Fibroblast of mammary gland (primary cell): ENCODE measurements around the gene HDAC5.

Source experiments
- DNase-seq: peaks from one replicate; pipeline ENCODE4 v3.0.0-alpha.2; 2010; ENCODE audit warnings: low read depth
- H3K4me3 ChIP-seq: 2 replicates; pipeline ENCODE4 v1.5.1; 2011; ENCODE audit warnings: low read depth, mild to moderate bottlenecking, low read length, moderate library complexity; ENCODE audit not compliant: control insufficient read depth
- TF ChIP-seq, protein P1 (sequence below): conservative IDR thresholded peaks from 2 replicates; pipeline ENCODE4 v1.5.1; 2011; ENCODE audit warnings: low read depth, low read length, inconsistent platforms; ENCODE audit not compliant: control insufficient read depth, insufficient read depth

HDAC5 gene

DNA sequence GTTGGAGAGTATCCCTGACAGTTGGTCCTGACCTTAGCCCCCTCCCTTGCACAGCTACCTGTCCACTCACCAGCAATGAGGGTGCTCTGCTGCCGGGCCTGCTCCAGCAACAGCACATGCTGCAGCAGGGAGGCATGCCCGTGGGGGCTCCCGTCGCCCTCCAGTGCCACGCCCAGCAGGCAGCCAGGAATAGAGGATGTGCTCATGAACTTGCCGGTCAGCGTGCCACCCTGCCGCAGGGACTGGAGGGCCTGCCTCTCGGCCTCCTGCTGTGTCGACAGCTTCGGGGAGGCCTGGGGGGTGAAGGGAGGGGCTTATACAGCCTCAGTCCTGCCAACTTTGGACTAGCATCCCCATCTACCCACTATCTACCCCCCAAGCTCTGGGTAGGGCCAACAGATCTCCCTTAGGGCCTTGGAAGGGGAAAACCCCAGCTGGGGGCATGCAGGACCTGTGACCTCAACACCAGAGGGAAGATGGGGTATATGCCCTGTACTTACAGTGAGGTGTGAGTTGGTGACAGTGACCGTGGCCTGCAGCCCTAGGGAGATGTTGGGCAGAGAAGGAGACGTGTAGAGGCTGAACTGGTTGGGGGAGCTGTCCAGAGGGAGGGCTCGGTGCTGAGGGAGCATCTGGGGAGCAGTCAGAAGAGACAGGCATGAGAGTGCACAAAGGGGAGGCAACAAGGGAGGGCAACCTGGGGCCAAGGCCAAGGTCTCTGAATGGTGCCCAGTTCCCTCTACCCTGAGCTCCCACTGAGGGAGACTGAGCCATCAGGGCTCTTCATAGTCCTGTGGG is 32.0 kb downstream of the HDAC5 start:
- no peak for DNase-seq
- TF ChIP-seq, protein P1, sequence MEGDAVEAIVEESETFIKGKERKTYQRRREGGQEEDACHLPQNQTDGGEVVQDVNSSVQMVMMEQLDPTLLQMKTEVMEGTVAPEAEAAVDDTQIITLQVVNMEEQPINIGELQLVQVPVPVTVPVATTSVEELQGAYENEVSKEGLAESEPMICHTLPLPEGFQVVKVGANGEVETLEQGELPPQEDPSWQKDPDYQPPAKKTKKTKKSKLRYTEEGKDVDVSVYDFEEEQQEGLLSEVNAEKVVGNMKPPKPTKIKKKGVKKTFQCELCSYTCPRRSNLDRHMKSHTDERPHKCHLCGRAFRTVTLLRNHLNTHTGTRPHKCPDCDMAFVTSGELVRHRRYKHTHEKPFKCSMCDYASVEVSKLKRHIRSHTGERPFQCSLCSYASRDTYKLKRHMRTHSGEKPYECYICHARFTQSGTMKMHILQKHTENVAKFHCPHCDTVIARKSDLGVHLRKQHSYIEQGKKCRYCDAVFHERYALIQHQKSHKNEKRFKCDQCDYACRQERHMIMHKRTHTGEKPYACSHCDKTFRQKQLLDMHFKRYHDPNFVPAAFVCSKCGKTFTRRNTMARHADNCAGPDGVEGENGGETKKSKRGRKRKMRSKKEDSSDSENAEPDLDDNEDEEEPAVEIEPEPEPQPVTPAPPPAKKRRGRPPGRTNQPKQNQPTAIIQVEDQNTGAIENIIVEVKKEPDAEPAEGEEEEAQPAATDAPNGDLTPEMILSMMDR = no peak
- no peak overlapping the region for H3K4me3 ChIP-seq

GRCh38 chr17:44088254-44088653 is 35.2 kb downstream of the HDAC5 start:
- H3K4me3 ChIP-seq = no peak overlapping the region
- DNase-seq = no peak
- TF ChIP-seq, protein P1 = no peak

- DNase-seq = no peak
- H3K4me3 ChIP-seq = no peak overlapping the region
- TF ChIP-seq, protein P1 = no peak
Observed at GRCh38 chr17:44087319-44087718, 36.1 kb downstream of the HDAC5 start.

DNA sequence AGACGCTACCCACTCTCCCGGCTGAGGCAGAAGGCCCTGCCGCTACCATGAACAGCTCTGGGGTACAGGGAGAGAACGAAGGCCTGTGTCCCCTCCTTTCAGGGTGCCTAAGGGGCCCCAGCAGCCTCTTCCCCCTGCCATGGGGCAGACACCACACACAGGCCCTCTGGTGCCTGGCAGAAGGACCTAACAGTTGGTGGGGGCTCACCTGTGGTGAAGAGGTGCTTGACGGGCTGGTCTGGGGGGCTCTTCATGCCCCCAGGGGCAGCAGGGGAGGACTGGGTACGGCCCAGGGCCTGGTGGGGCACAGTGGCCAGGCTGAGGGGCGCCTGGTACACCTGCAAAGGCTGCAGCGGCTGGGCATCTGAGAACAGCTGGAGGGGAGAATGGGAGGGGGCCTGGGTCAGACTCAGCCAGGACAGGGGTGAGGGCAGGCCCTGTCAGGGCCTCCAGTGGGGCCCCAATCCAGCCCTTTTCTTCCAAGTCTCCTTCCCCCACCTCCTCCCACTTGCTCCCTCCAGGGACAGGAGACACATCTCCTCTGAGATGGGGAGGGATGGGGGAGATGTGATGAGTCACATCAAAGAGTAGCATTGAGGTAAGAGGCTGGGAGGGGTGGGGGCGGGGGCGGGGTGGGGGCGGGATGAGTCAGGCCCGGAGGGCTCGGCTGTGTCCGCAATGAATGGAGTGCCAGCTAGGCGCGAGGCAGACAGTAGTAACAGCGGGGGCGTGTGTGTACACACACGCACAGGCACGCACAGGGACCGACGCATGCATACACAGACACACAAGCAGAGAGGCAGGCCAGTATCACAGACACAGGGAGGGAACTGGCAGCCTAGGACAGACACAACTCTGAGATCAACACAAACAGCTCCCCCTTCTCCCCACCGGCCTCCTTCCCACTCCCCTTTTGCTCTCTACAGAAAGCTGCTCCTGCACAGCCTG is 36.8 kb downstream of the HDAC5 start:
- DNase-seq = peak; percentile 96
- TF ChIP-seq, protein P1 = no peak
- no peak overlapping the region for H3K4me3 ChIP-seq

DNA sequence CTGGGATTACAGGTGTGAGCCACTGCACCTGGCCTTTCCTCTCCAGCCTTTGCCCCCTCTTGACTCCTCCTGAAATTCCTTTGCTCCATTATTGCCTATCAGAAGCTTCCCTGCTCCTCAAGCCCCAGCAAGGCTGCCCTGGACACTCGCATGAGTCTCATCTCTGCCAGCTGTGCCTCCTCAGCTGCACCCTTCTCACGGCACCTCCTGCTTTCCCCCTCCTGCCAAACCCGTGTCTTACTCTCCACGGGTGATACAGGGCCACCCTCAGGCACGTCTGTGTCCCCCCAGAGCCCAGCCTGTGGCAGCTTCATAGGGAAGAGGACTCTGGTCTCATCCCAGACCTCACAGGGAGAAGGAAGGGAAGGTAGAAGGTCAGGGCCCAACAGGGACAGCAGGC is 37.5 kb downstream of the HDAC5 start:
- TF ChIP-seq, protein P1 = no peak
- no peak for DNase-seq
- H3K4me3 ChIP-seq = no peak overlapping the region

DNA sequence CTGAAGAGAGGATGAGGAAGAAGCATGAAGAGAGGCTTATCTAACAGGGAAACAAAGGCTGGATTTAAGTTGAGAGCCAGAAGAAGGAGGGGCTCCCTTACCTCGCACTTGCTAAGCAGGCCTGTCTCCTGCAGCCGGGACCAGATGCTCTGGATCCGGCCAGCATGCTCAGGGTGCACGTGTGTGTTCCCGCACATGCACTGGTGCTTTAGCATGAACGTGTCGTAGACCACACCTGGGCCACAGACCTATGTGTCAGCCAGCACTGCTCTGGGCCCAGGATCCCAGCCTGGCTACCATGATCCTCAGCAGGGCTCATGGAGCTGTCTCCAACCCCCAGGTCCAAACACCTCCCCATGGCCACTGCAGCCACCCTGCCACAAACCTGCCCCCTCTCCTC is 38.5 kb downstream of the HDAC5 start:
- TF ChIP-seq, protein P1 = no peak
- H3K4me3 ChIP-seq = no peak overlapping the region
- DNase-seq = no peak
